ENCODE results near the gene NOS1AP. TPM values are rescaled to one million over a fixed set of nuclear protein-coding genes. Genes with fewer than 3 reads are reported as not detected.

Gene NOS1AP
- total RNA-seq, 1 experiment from 2014 or later, result 5.3 TPM

- Histone ChIP-seq H4K20me1 (ENCODE audit: insufficient read depth) (no peaks in the 10 kb centered on the region), H3K27me3 (ENCODE audit: insufficient read depth, low read length) (no peaks in the 10 kb centered on the region), H3K36me3 (ENCODE audit: control insufficient read depth in 1 of 2, insufficient read depth in 2 of 2, low read length in 2 of 2) (no peaks in the 10 kb centered on the region), H3K27ac (ENCODE audit: low read depth, low read length) (no peak overlapping the region), H3K9me3 (ENCODE audit: control insufficient read depth in 1 of 2, insufficient read depth in 1 of 2, low read depth in 1 of 2, low read length in 2 of 2) (no peaks in the 10 kb centered on the region), H3K9ac (ENCODE audit: low read length) (no peak overlapping the region), H3K4me2 (ENCODE audit: low read length) (no peak overlapping the region), H3K4me1 (ENCODE audit: control insufficient read depth in 1 of 2, insufficient read depth in 2 of 2, low read length in 2 of 2) (peaks cover 0 to 4% of the 10 kb centered on the region in 2 experiments; a peak in 2 of 4 replicates), H3K4me3 (replicated peaks in 1 of 2; ENCODE audit: low read depth in 1 of 2, low read length in 2 of 2) (no peak overlapping the region), H2AFZ (ENCODE audit: low read depth, low read length, poor library complexity, severe bottlenecking) (no peak overlapping the region), H3K9me2 (ENCODE audit: insufficient read depth) (no peaks in the 10 kb centered on the region), H3K79me2 (ENCODE audit: insufficient read depth, low read length) (no peaks in the 10 kb centered on the region)
- DNase-seq (ENCODE audit: low read depth, low spot score) (no peak), ATAC-seq (no peak)
- ChIA-PET POLR2A (no interaction called here), RAD21 (ENCODE audit: low non-redundant PET in 1 of 2, low total read pairs in 2 of 2, uncharacterized antibody in 2 of 2, unreplicated experiment in 2 of 2) (no interaction called here), CTCF (interaction anchor here (1.3 to 2.3 kb wide), 2 partner anchors 9 to 32 kb away, joined by 5 to 6 read pairs; no protein-coding TSS in a partner anchor)
- intact Hi-C loops (cut with micrococcal nuclease), result no loop called here
- BruUV-seq (replicated peaks), result no TSS peak
- no peak for TF ChIP-seq POLR2A (IDR thresholded peaks at IDR 0.05; ENCODE audit: borderline replicate concordance, extremely low read depth, insufficient read depth, insufficient read length)
- TF ChIP-seq RAD21 (IDR thresholded peaks at IDR 0.05; ENCODE audit: low read depth), result no peak
- TF ChIP-seq FOSL1 (IDR thresholded peaks at IDR 0.05; ENCODE audit: low read depth), result no peak
- no peak for TF ChIP-seq SP1 (IDR thresholded peaks at IDR 0.05; ENCODE audit: low read depth)
- TF ChIP-seq ZNF274 (IDR thresholded peaks at IDR 0.05; ENCODE audit: low read depth, low read length), result no peak
- TF ChIP-seq TCF7L2 (IDR thresholded peaks at IDR 0.05; ENCODE audit: borderline replicate concordance, extremely low read depth, insufficient read depth, insufficient read length), result no peak
- no peak for TF ChIP-seq CEBPB (IDR thresholded peaks at IDR 0.05; ENCODE audit: low read depth)
- TF ChIP-seq CTCF (IDR thresholded peaks at IDR 0.05 in 2 of 3, conservative IDR thresholded peaks at IDR 0.05 in 1 of 3; ENCODE audit: borderline replicate concordance in 1 of 3, insufficient read depth in 1 of 3, low read depth in 2 of 3, low read length in 2 of 3), result no peak
- no peak for TF ChIP-seq YY1 (IDR thresholded peaks at IDR 0.05; ENCODE audit: extremely low read depth, insufficient replicate concordance, low read depth, low read length)
- no peak for TF ChIP-seq EZH2phosphoT487 (IDR thresholded peaks at IDR 0.05; ENCODE audit: borderline replicate concordance)
- TF ChIP-seq ZBTB33 (IDR thresholded peaks at IDR 0.05; ENCODE audit: extremely low read depth, insufficient replicate concordance, low read length), result no peak
Observed at GRCh38 chr1:162389021-162389818, 319.7 kb downstream of the NOS1AP start.
